Panc1 (cell line): ENCODE measurements around the gene OPRD1. TPM values are rescaled to one million over a fixed set of nuclear protein-coding genes. Genes with fewer than 3 reads are reported as not detected.

Experiments
- ATAC-seq: fragments of 200-7000 bp; cut with Tn5 transposase; 2 replicates; pipeline ENCODE4 v1.9.1; 2020; ENCODE audit warnings: mild to moderate bottlenecking, moderate library complexity
- BruUV-seq: library from RNA; stranded (reverse); fragments of 400-500 nt; replicated peaks from 2 replicates; lab custom pipeline; 2021; lab: Mats Ljungman, UMichigan
- CTCF ChIA-PET: fragments of 300-600 bp; sonication (Branson Sonifier 250); formaldehyde crosslinking; loops from one replicate; lab custom pipeline; 2022; ENCODE audit warnings: antibody characterized with exemption; lab: Charles Lee
- POLR2A ChIA-PET: fragments of 300-600 bp; sonication (Branson Sonifier 250); formaldehyde crosslinking; loops from one replicate; lab custom pipeline; 2022; ENCODE audit warnings: antibody characterized with exemption; lab: Charles Lee
- DNase-seq: peaks from one replicate; pipeline ENCODE4 v3.0.0-alpha.2; 2010; ENCODE audit warnings: low read depth, low spot score
- H3K27ac ChIP-seq: 2 replicates; pipeline ENCODE4 v1.5.1; 2011; ENCODE audit warnings: mild to moderate bottlenecking, low read length, inconsistent platforms
- H3K27me3 ChIP-seq: fragments of 200-500 bp; sonication (Bioruptor generic); 2 replicates; pipeline ENCODE4 v1.6.0; 2014; ENCODE audit warnings: low read length, inconsistent platforms; ENCODE audit not compliant: control insufficient read depth, insufficient read depth
- H3K36me3 ChIP-seq: fragments of 200-500 bp; sonication (Bioruptor generic); 2 replicates; pipeline ENCODE4 v1.5.1; 2014; ENCODE audit warnings: inconsistent platforms, mild to moderate bottlenecking, low read length, moderate library complexity; ENCODE audit not compliant: control insufficient read depth, insufficient read depth
- H3K4me1 ChIP-seq: 2 replicates; pipeline ENCODE4 v1.5.1; 2011; ENCODE audit warnings: inconsistent platforms, mild to moderate bottlenecking, low read length, moderate library complexity; ENCODE audit not compliant: control insufficient read depth, insufficient read depth
- H3K4me3 ChIP-seq, 2 experiments: 2 replicates each; pipeline ENCODE4 v1.5.1; 2011 to 2012; ENCODE audit warnings: low read depth in 2 of 2, low read length in 2 of 2, mild to moderate bottlenecking in 2 of 2, inconsistent platforms in 1 of 2, moderate library complexity in 1 of 2
- H3K9me3 ChIP-seq: fragments of 200-500 bp; sonication (Bioruptor generic); 2 replicates; pipeline ENCODE4 v1.5.1; 2014; ENCODE audit warnings: low read depth, mild to moderate bottlenecking, inconsistent platforms, low read length, moderate library complexity; ENCODE audit not compliant: control insufficient read depth, insufficient read depth
- CTCF ChIP-seq: fragments of 450-650 bp; IDR thresholded peaks from 2 replicates; pipeline ENCODE4 v1.5.1; 2017; ENCODE audit warnings: mild to moderate bottlenecking
- POLR2AphosphoS5 ChIP-seq: IDR thresholded peaks from 2 replicates; pipeline ENCODE4 v1.6.1; 2012; ENCODE audit warnings: mild to moderate bottlenecking, low read depth, low read length, moderate library complexity
- REST ChIP-seq, 2 experiments: IDR thresholded peaks; 2 replicates each; pipeline ENCODE4 v1.6.1; 2011 to 2012; ENCODE audit warnings: low read depth in 2 of 2, control low read depth in 1 of 2, low read length in 1 of 2, mild to moderate bottlenecking in 1 of 2, moderate library complexity in 1 of 2; ENCODE audit not compliant: insufficient read depth in 1 of 2
- SIN3A ChIP-seq: IDR thresholded peaks from 2 replicates; pipeline ENCODE4 v1.6.1; 2012; ENCODE audit warnings: low read depth, mild to moderate bottlenecking, low read length, moderate library complexity, borderline replicate concordance; ENCODE audit not compliant: insufficient read depth
- in situ Hi-C: cut with HindIII; loops from 2 replicates; pipeline ENCODE4 v1.10.0; 2016; ENCODE audit warnings: low sequenced_read_pairs, low pct_unique_long_range_greater_than_20kb
- intact Hi-C: fragments of 100-400 bp; cut with micrococcal nuclease; formaldehyde crosslinking; loops from one replicate; pipeline ENCODE4 v1.10.0; 2022; ENCODE audit not compliant: unreplicated experiment
- total RNA-seq: library from RNA; stranded (reverse); gene quantifications from one replicate; pipeline ENCODE4 v1.2.1, GENCODE V29; 2021; ENCODE audit not compliant: unreplicated experiment

Gene OPRD1
- total RNA-seq, 1 experiment from 2014 or later = 5.4 TPM

GRCh38 chr1:28899267-28899666, 87.3 kb downstream of the OPRD1 start:
- intact Hi-C loops = no loop called here

DNA sequence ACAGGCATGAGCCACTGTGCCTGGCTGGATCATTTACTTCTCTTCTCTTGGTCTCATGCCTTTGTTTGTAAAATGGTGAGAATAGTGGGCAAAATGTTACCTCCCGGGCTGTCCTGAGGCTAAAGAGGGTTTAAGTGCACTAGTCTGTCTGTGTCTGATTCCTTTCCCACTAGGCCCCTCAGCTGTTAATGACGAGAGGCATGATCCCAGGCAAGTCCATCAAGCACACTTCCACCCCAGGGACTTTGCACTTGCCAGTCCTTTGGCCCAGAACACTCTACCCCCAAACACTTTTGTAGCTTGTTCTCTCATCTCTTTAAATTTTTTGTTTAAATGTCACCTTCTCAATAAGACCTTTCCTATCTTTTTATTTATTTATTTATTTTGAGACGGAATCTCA, 88.6 kb downstream of the OPRD1 start:
- ChIA-PET CTCF (no interaction called here), POLR2A (interaction anchor here (0.5 kb wide), 1 partner anchor 94 kb away, joined by 3 read pairs; no protein-coding TSS in a partner anchor)
- H3K36me3 ChIP-seq = no peaks in the 10 kb centered on the region
- ATAC-seq = no peak
- no peaks in the 10 kb centered on the region for H3K4me1 ChIP-seq
- H3K4me3 ChIP-seq = no peak overlapping the region
- H3K27ac ChIP-seq = no peak overlapping the region
- intact Hi-C loops (no loop called here), in situ Hi-C loops (no loop called here)
- no peak for DNase-seq
- TF ChIP-seq REST (IDR thresholded peaks at IDR 0.05; ENCODE audit: insufficient read depth in 1 of 2, low read depth in 2 of 2, low read length in 1 of 2) = no peak
- TF ChIP-seq CTCF = no peak
- TF ChIP-seq POLR2AphosphoS5 = no peak
- TF ChIP-seq SIN3A = no peak
- no TSS peak for BruUV-seq
- no peaks in the 10 kb centered on the region for H3K9me3 ChIP-seq
- no peaks in the 10 kb centered on the region for H3K27me3 ChIP-seq

More at GRCh38 chr1:28899267-28899666, 87.3 kb downstream of the OPRD1 start:
- Histone ChIP-seq H3K36me3 (no peaks in the 10 kb centered on the region), H3K4me3 (no peak overlapping the region), H3K9me3 (no peaks in the 10 kb centered on the region), H3K27me3 (no peaks in the 10 kb centered on the region), H3K27ac (no peak overlapping the region), H3K4me1 (no peaks in the 10 kb centered on the region)
- ATAC-seq (no peak), DNase-seq (no peak)
- ChIA-PET CTCF (no interaction called here), POLR2A (no interaction called here)
- in situ Hi-C loops = no loop called here
- no peak for TF ChIP-seq REST (IDR thresholded peaks at IDR 0.05; ENCODE audit: insufficient read depth in 1 of 2, low read depth in 2 of 2, low read length in 1 of 2)
- BruUV-seq = no TSS peak
